Naive thymus-derived CD4-positive, alpha-beta T cell (primary cell): ENCODE data around the gene GLOD5. TPM values are rescaled to one million over a fixed set of nuclear protein-coding genes. Genes with fewer than 3 reads are reported as not detected.
A peak's percentile ranks its signal among the peaks of the same experiment; 100 is the strongest.

ENCODE experiments used
- ATAC-seq: fragments of 150-1000 bp; cut with Tn5 transposase; 2 replicates; pipeline ENCODE4 v1.10.0; 2021; ENCODE audit warnings: mild to moderate bottlenecking, moderate library complexity
- CTCF ChIA-PET: fragments of 350-600 bp; sonication (Branson Sonifier 250); formaldehyde crosslinking; loops from one replicate; lab custom pipeline; 2021; ENCODE audit warnings: antibody characterized with exemption; lab: Charles Lee
- POLR2A ChIA-PET: fragments of 350-600 bp; sonication (Branson Sonifier 250); formaldehyde crosslinking; loops from one replicate; lab custom pipeline; 2021; ENCODE audit warnings: antibody characterized with exemption, inconsistent platforms; lab: Charles Lee
- DNase-seq, 9 donors: peaks; one replicate each; pipeline versions ENCODE4 v3.0.0 to v3.0.0-alpha.2; 2020 to 2022; ENCODE audit warnings: mixed read lengths in 1 of 9
- H3K27ac ChIP-seq: one replicate; pipeline ENCODE4 v1.7.0; 2013; ENCODE audit warnings: mild to moderate bottlenecking, low read depth, low read length, moderate library complexity
- H3K27me3 ChIP-seq, 2 donors: one replicate each; pipeline ENCODE4 v1.7.0; 2013; ENCODE audit warnings: low read length in 2 of 2, mild to moderate bottlenecking in 2 of 2, moderate library complexity in 2 of 2; ENCODE audit not compliant: control insufficient read depth in 2 of 2, insufficient read depth in 2 of 2
- H3K36me3 ChIP-seq, 3 experiments: 1 replicate in 2 of 3; 2 replicates in 1 of 3; pipeline ENCODE4 v1.7.0; 2013; ENCODE audit warnings: low read length in 3 of 3, mild to moderate bottlenecking in 3 of 3, moderate library complexity in 1 of 3; ENCODE audit not compliant: insufficient read depth in 3 of 3, control insufficient read depth in 2 of 3
- H3K4me1 ChIP-seq, 2 donors: one replicate each; pipeline ENCODE4 v1.7.0; 2013; ENCODE audit warnings: low read length in 2 of 2, mild to moderate bottlenecking in 2 of 2, moderate library complexity in 1 of 2; ENCODE audit not compliant: control insufficient read depth in 2 of 2, insufficient read depth in 2 of 2
- H3K4me3 ChIP-seq: 2 replicates; pipeline ENCODE4 v1.7.0; 2013; ENCODE audit warnings: mild to moderate bottlenecking, low read length
- H3K9me3 ChIP-seq, 3 experiments: 1 replicate in 2 of 3; 2 replicates in 1 of 3; pipeline ENCODE4 v1.7.0; 2013; ENCODE audit warnings: low read length in 3 of 3; ENCODE audit not compliant: control insufficient read depth in 2 of 3
- H3K27ac Mint-ChIP-seq, 9 donors: one replicate each; pipeline ENCODE4 v1.8.0; 2020 to 2022; ENCODE audit warnings: mixed read lengths in 9 of 9, mild to moderate bottlenecking in 8 of 9, moderate library complexity in 5 of 9, inconsistent platforms in 2 of 9
- H3K27me3 Mint-ChIP-seq, 5 donors: one replicate each; pipeline ENCODE4 v1.8.0; 2021 to 2022; ENCODE audit warnings: mixed read lengths in 5 of 5, mild to moderate bottlenecking in 1 of 5
- H3K36me3 Mint-ChIP-seq, 5 donors: one replicate each; pipeline ENCODE4 v1.8.0; 2020 to 2022; ENCODE audit warnings: mixed read lengths in 5 of 5, mild to moderate bottlenecking in 3 of 5, inconsistent platforms in 1 of 5
- H3K4me1 Mint-ChIP-seq, 7 donors: one replicate each; pipeline ENCODE4 v1.8.0; 2020 to 2022; ENCODE audit warnings: mixed read lengths in 7 of 7, mild to moderate bottlenecking in 3 of 7, inconsistent platforms in 1 of 7
- H3K4me3 Mint-ChIP-seq, 10 donors: one replicate each; pipeline ENCODE4 v1.8.0; 2020 to 2022; ENCODE audit warnings: mild to moderate bottlenecking in 10 of 10, mixed read lengths in 10 of 10, moderate library complexity in 6 of 10, inconsistent platforms in 2 of 10
- H3K9me3 Mint-ChIP-seq, 11 donors: one replicate each; pipeline ENCODE4 v1.8.0; 2020 to 2022; ENCODE audit warnings: mixed read lengths in 11 of 11, mild to moderate bottlenecking in 4 of 11, inconsistent platforms in 1 of 11, moderate library complexity in 1 of 11
- intact Hi-C, 2 donors: fragments of 100-400 bp; cut with micrococcal nuclease; formaldehyde crosslinking; loops; one replicate each; pipeline ENCODE4 v1.15.1; 2023
- polyA plus RNA-seq, 2 donors: library from polyadenylated mRNA; unstranded; fragments of 300-500 nt; fragmentation: Illumina TruSeq; gene quantifications; one replicate each; pipeline ENCODE4 v1.2.3, GENCODE V29; 2021
- total RNA-seq, 6 experiments: library from RNA in 5 of 6; stranded (reverse) in 5 of 6; gene quantifications; 1 replicate in 5 of 6; 2 replicates in 1 of 6; pipeline ENCODE4 v1.2.3 and lab custom pipeline; 2021 to 2026

Gene GLOD5
- total and polyA plus RNA-seq, 7 experiments from 2014 or later, result not detected

DNA sequence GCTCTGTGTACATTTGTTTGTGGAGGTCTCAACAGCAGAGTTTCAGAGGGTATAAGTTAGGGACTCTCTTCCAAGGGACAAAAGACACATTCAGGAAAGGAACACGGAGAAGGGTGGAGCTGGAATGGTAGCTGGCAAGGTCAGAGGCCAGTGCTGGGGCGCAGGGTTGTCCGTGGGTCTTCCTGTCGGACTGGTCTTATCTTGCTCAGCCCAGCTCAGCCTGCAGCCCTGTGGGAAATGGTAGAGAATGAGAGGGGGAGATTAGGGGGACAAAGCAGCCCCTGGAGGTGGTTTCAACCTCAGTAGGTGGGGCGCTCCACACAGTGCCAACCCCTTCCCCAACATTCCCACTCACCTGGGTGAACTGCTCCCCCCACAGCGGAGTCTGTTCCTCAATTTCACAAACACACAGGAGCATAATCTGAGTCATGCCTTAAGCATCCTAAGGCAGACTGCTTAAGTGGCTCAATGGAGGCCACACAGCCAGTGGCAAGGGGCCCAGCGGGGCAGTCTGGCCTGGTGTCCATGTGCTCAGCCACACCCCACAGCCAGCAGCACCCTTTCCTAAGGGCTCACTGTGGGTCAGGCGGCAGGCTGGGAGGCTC, 33.5 kb downstream of the GLOD5 start:
- Histone ChIP-seq H3K4me3 (no peak overlapping the region), H3K4me1 (no peaks in the 10 kb centered on the region), H3K9me3 (no peaks in the 10 kb centered on the region), H3K27ac (no peak overlapping the region), H3K27me3 (no peaks in the 10 kb centered on the region), H3K36me3 (no peaks in the 10 kb centered on the region)
- intact Hi-C loops, result no loop called here
- ATAC-seq (no peak), DNase-seq (no peak)
- H3K4me1 Mint-ChIP-seq, result peaks cover 0 to 6% (median 0%) of the 10 kb centered on the region in 7 donors
- ChIA-PET CTCF (no interaction called here), POLR2A (interaction anchor here (0.6 kb wide), 1 partner anchor 22 kb away, joined by 5 read pairs; no protein-coding TSS in a partner anchor)
- H3K9me3 Mint-ChIP-seq, result no peaks in the 10 kb centered on the region
- H3K27ac Mint-ChIP-seq, result no peak overlapping the region
- H3K4me3 Mint-ChIP-seq, result no peak overlapping the region
- no peaks in the 10 kb centered on the region for H3K36me3 Mint-ChIP-seq
- H3K27me3 Mint-ChIP-seq, result no peaks in the 10 kb centered on the region

DNA sequence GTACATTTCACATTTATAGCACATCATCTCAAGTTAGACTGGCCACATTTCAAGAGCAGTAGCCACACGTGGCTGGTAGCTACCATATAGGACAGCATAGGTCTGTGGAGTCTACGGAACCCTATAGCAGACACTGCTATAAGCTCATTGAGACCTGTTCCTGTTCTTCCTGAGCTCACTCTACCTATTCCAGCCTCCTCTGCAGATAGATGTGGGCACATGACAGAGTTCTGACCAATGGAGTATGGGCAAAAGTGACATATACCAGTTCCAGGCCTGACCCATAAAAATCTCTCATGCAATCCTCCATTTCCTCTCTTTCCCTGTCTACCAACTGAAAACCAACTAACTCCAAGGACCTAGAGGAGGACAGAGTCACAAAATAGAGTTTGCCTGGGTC, 36.8 kb downstream of the GLOD5 start:
- ChIA-PET CTCF (no interaction called here), POLR2A (no interaction called here)
- H3K4me3 Mint-ChIP-seq, result no peak overlapping the region
- no peaks in the 10 kb centered on the region for H3K27me3 Mint-ChIP-seq
- Histone ChIP-seq H3K27me3 (no peaks in the 10 kb centered on the region), H3K9me3 (no peaks in the 10 kb centered on the region), H3K27ac (no peak overlapping the region), H3K4me1 (peaks cover 6 to 12% of the 10 kb centered on the region in 2 donors), H3K36me3 (no peaks in the 10 kb centered on the region), H3K4me3 (no peak overlapping the region)
- intact Hi-C loops, result no loop called here
- ATAC-seq (no peak), DNase-seq (no peak)
- peaks cover 0 to 4% (median 0%) of the 10 kb centered on the region in 11 donors for H3K9me3 Mint-ChIP-seq
- H3K4me1 Mint-ChIP-seq, result peaks cover 4 to 21% (median 12%) of the 10 kb centered on the region in 7 donors
- peaks cover 0 to 4% (median 0%) of the 10 kb centered on the region in 5 donors for H3K36me3 Mint-ChIP-seq
- no peak overlapping the region for H3K27ac Mint-ChIP-seq

DNA sequence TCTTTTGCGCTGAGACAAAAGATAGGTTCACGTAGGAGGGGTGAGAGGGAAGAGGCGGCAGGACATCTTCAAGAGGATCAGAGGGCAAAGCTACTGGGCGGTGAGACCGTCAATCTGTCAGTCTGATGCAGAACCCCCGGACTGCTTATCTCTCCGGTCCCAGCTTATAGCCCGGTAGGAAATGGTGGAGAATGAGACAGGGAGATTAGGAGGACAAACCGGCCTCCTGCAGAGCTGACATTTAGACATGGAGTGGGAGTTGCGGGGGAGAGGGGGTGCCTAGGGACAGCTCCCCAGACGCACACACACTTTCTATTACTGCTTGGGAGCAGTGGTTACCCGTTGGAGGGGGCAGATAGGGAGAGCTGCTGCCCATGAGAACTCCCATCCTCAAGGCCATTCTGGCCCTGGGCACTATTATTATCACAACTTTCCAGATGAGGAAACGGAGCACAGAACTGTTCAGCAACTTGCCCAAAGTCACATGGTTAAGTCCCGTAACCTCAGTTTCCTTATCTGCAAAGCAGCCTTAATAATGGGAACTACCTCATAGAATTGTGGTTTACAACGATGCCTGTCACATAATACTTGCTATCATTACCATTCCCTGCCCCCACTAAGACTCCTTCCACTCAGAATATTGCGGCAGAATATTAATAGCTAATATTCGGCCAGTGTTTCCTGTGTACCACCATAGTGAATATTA, 39.2 kb downstream of the GLOD5 start:
- no peaks in the 10 kb centered on the region for H3K36me3 ChIP-seq
- no peaks in the 10 kb centered on the region for H3K27me3 ChIP-seq
- Mint-ChIP-seq H3K27me3 (no peaks in the 10 kb centered on the region), H3K4me3 (peak overlapping the region; percentile 91 to 98 (median 96)), H3K27ac (peak overlapping the region; percentile 96 to 99 (median 98)), H3K9me3 (peaks cover 0 to 4% (median 0%) of the 10 kb centered on the region in 11 donors), H3K36me3 (peaks cover 0 to 12% (median 0%) of the 10 kb centered on the region in 5 donors), H3K4me1 (peaks cover 10 to 27% (median 16%) of the 10 kb centered on the region in 7 donors)
- H3K4me1 ChIP-seq, result peaks cover 6 to 12% of the 10 kb centered on the region in 2 donors
- DNase-seq (peak in 3 of 9 donors; percentile 0 to 21 (median 2)), ATAC-seq (no peak)
- H3K27ac ChIP-seq, result peak overlapping the region; percentile 90
- ChIA-PET POLR2A (interaction anchor here (0.7 to 2.5 kb wide), 23 partner anchors 9 to 242 kb away, joined by 3 to 21 read pairs (median 4); partner anchors contain the start of genes OTUD5, PQBP1, RBM3 and SUV39H1), CTCF (interaction anchor here (1.0 kb wide), 1 partner anchor 146 kb away, joined by 3 read pairs; no protein-coding TSS in a partner anchor)
- H3K9me3 ChIP-seq, result no peaks in the 10 kb centered on the region
- intact Hi-C loops, result loop anchor here (1.0 to 5.0 kb wide), 14 partner anchors 63 to 1122 kb away; partner anchors contain the start of genes PQBP1 (in 2 of the 2), SUV39H1 (in 2 of the 2), TIMM17B (in 2 of the 2) and CLCN5 (in 1 of the 2)
- peak overlapping the region; percentile 84 for H3K4me3 ChIP-seq

DNA sequence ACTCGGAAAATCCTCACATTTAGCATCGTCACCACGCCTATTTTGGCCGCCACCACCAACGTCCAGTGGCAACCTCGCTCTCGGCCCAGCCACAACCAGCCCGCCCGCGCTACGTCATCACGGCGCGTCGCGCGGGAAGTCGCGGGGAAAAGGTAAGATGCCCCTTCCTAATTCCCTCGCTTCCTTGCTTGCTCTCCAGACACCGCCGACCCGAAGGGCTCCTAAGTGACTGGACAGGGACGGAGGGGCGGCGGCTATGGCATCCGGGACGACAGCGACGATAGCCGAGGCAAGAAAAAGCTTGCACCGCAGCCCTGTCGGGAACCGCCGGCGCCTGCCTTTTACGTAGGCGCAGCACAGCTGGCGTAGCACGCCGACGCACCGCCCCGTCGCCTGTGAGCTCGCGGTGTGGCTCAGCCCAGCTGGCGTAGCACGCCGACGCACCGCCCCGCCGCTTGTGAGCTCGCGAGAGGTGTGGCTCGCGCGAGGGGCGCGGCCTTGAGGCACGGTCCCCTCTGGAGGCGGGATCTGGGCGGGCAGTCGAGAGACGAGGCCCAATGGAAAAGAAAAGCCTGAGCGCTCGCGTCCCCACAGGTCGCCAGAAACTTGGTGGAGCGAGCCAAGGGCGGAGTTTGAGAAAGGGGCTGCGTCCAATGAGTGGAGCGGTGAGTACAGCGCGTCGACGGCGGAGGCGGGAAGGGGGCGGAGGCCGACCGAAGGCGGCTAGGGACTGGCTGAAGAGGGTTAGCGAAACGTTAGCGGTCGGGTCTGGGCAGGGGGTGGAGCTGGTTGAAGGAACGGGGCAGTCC, 39.9 kb downstream of the GLOD5 start, which contains the start of gene HDAC6:
Gene HDAC6, plus strand, starts transcription at position 788 of the 809 bp plus-strand sequence. CDS start 626 bp downstream, outside the sequence.
- H3K9me3 Mint-ChIP-seq, result peaks cover 0 to 4% (median 0%) of the 10 kb centered on the region in 11 donors
- ATAC-seq (peak; percentile 91), DNase-seq (peak; percentile 76 to 98 (median 95))
- H3K36me3 Mint-ChIP-seq, result peaks cover 0 to 12% (median 0%) of the 10 kb centered on the region in 5 donors
- H3K4me3 Mint-ChIP-seq, result peak within 1 kb of the TSS; percentile 91 to 98 (median 96)
- H3K27ac Mint-ChIP-seq, result peak within 1 kb of the TSS; percentile 96 to 99 (median 98)
- Histone ChIP-seq H3K9me3 (no peaks in the 10 kb centered on the region), H3K27ac (peak within 1 kb of the TSS; percentile 97), H3K4me3 (peak within 1 kb of the TSS; percentile 84), H3K36me3 (peaks cover 0 to 3% (median 0%) of the 10 kb centered on the region in 3 experiments), H3K27me3 (no peaks in the 10 kb centered on the region), H3K4me1 (peaks cover 6 to 12% of the 10 kb centered on the region in 2 donors)
- H3K4me1 Mint-ChIP-seq, result peaks cover 10 to 27% (median 16%) of the 10 kb centered on the region in 7 donors
- no peaks in the 10 kb centered on the region for H3K27me3 Mint-ChIP-seq
- ChIA-PET POLR2A (interaction anchor here (0.6 to 2.5 kb wide), 28 partner anchors 10 to 241 kb away, joined by 3 to 21 read pairs (median 4); partner anchors contain the start of genes OTUD5, PQBP1, SUV39H1 and TIMM17B), CTCF (interaction anchor here (1.0 kb wide), 2 partner anchors 147 to 385 kb away, joined by 3 read pairs; no protein-coding TSS in a partner anchor)
- intact Hi-C loops, result loop anchor here (1.0 to 5.0 kb wide), 19 partner anchors 64 to 1121 kb away; partner anchors contain the start of genes GRIPAP1 (in 2 of the 2), PQBP1 (in 2 of the 2), RBM3 (in 2 of the 2) and SUV39H1 (in 2 of the 2)

DNA sequence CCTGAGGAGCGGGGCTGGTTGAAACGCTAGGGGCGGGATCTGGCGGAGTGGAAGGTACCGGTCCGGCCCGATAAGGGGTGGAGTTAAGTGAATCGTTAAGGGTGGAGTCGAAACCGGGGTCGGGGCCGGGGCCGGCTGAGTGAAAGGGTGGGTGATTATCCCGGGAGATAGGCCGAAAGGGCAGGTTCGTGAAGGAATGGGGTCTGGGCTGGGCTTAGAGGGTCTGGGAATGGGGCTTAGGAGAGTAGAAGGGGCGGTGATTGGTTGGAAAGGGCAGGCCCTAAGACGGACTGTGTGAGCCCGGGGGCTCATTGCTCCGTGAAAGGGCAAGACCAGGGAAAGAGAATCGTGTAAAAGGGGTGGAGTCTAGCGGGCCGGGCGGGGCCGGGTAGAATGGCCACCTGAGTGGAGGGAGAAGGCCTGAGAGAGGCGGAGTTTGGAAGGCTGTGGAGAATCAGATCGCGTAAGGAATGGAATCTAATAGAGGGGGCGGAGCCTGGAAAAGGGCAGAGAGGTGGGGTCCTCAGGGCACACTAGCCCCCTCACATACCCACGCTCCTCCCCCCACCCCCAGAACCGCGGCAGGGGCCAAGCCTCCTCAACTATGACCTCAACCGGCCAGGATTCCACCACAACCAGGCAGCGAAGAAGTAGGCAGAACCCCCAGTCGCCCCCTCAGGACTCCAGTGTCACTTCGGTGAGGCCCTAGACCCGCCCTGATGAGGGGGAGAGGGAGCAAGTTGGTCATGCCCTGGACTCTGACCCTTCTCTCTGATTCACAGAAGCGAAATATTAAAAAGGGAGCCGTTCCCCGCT, 40.8 kb downstream of the GLOD5 start:
- H3K4me1 Mint-ChIP-seq, result peaks cover 10 to 27% (median 16%) of the 10 kb centered on the region in 7 donors
- no peaks in the 10 kb centered on the region for H3K27me3 Mint-ChIP-seq
- DNase-seq, result peak in 2 of 9 donors; percentile 5 to 36
- Histone ChIP-seq H3K9me3 (no peaks in the 10 kb centered on the region), H3K27ac (peak overlapping the region; percentile 97), H3K36me3 (peaks cover 0 to 3% (median 0%) of the 10 kb centered on the region in 3 experiments), H3K27me3 (no peaks in the 10 kb centered on the region), H3K4me1 (peaks cover 6 to 12% of the 10 kb centered on the region in 2 donors), H3K4me3 (peak overlapping the region; percentile 71)
- intact Hi-C loops, result loop anchor here (1.0 to 5.0 kb wide), 13 partner anchors 89 to 1120 kb away; partner anchors contain the start of genes TFE3 (in 2 of the 2), WDR13 (in 2 of the 2), CLCN5 (in 1 of the 2) and EBP (in 1 of the 2)
- CTCF ChIA-PET, result interaction anchor here (1.0 kb wide), 2 partner anchors 148 to 384 kb away, joined by 3 read pairs; no protein-coding TSS in a partner anchor
- POLR2A ChIA-PET, result interaction anchor here (0.6 to 2.5 kb wide), 22 partner anchors 11 to 240 kb away, joined by 3 to 21 read pairs (median 4); partner anchors contain the start of genes OTUD5, PQBP1, SUV39H1 and TIMM17B
- H3K9me3 Mint-ChIP-seq, result peaks cover 0 to 4% (median 0%) of the 10 kb centered on the region in 11 donors
- H3K4me3 Mint-ChIP-seq, result peak overlapping the region; percentile 91 to 98 (median 96)
- peaks cover 0 to 12% (median 0%) of the 10 kb centered on the region in 5 donors for H3K36me3 Mint-ChIP-seq
- H3K27ac Mint-ChIP-seq, result peak overlapping the region; percentile 90 to 99 (median 98)
- ATAC-seq, result peak; percentile 18
